Parathyroid adenoma (tissue), 2 donors: ENCODE results near the gene FEM1B.

Source experiments
- H2AFZ ChIP-seq: fragments of 300-600 bp; sonication (generic); one replicate; pipeline ENCODE4 v1.7.0; 2017; ENCODE audit warnings: antibody characterized with exemption, mild to moderate bottlenecking
- H3K27ac ChIP-seq: fragments of 300-600 bp; sonication (generic); one replicate; pipeline ENCODE4 v1.7.0; 2017
- H3K27me3 ChIP-seq: fragments of 300-600 bp; sonication (generic); one replicate; pipeline ENCODE4 v1.7.0; 2017; ENCODE audit warnings: low read length; ENCODE audit not compliant: control insufficient read depth, insufficient read depth
- H3K36me3 ChIP-seq: fragments of 300-600 bp; sonication (generic); one replicate; pipeline ENCODE4 v1.7.0; 2017; ENCODE audit warnings: low read length; ENCODE audit not compliant: control insufficient read depth, insufficient read depth
- H3K4me1 ChIP-seq: fragments of 300-600 bp; sonication (generic); one replicate; pipeline ENCODE4 v1.7.0; 2017; ENCODE audit warnings: control low read depth
- H3K4me2 ChIP-seq: fragments of 300-600 bp; sonication (generic); one replicate; pipeline ENCODE4 v1.7.0; 2017; ENCODE audit warnings: low read length
- H3K4me3 ChIP-seq: fragments of 300-600 bp; sonication (generic); one replicate; pipeline ENCODE4 v1.7.0; 2017; ENCODE audit warnings: low read depth, low read length
- H3K79me2 ChIP-seq: fragments of 300-600 bp; sonication (generic); one replicate; pipeline ENCODE4 v1.7.0; 2017; ENCODE audit warnings: control low read depth
- H3K9ac ChIP-seq: fragments of 300-600 bp; sonication (generic); one replicate; pipeline ENCODE4 v1.7.0; 2017; ENCODE audit warnings: mild to moderate bottlenecking
- H3K9me3 ChIP-seq: fragments of 300-600 bp; sonication (generic); one replicate; pipeline ENCODE4 v1.7.0; 2017; ENCODE audit warnings: low read length; ENCODE audit not compliant: control insufficient read depth
- TF ChIP-seq, protein P1 (sequence below): fragments of 300-600 bp; sonication (generic); IDR thresholded peaks from one replicate; pipeline ENCODE4 v1.7.0; 2017; ENCODE audit warnings: antibody characterized with exemption, mild to moderate bottlenecking
- donor health status: primary hyperparathyroidism.

Gene FEM1B

DNA sequence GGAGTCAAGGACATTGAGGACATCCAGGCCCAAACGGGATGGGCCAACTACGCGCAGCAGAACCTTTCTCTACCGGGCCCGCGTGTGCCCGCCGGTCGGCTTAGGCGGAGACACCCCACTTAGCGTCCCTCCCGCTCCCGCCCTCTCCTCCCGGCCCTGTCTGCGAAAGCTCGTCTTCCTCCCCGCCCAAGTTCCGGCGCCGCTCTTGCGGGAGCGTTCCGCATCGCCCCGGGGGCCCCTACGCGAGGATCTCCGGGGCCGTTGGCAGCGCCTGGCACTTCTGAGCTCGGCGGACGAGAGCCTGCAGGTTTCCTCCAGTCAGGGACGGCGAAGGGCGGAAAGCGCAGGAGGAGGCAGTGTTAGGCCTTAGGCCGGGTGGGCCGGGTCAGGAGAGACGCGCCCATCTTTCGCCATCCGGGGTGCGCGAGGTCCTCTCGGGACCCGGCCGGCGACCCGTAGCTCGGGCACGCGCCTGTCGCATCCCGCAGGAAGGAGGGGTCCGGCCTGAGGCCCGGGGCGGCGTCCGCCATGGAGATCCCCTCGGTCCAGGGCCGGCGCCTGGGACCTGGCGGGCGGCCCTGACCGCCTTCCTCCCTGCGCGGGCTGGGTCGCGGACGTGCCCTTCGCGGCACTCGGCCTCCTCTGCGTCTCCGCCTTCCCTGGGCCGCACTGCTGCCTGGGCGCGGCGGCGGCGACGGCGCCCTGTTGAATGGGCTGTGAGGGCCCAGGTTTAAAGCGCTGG lies at the start of gene FEM1B:
Gene FEM1B, plus strand, starts transcription at position 143 of the 742 bp plus-strand sequence. CDS start 673 bp downstream, outside the sequence.
- Histone ChIP-seq H3K4me3 (peak within 1 kb of the TSS; percentile 88), H3K4me1 (peaks cover 6% of the 10 kb centered on the region), H2AFZ (peak within 1 kb of the TSS; percentile 99), H3K4me2 (peak within 1 kb of the TSS; percentile 93), H3K79me2 (peaks cover 19% of the 10 kb centered on the region), H3K9me3 (no peaks in the 10 kb centered on the region), H3K9ac (peak within 1 kb of the TSS; percentile 88), H3K36me3 (no peaks in the 10 kb centered on the region), H3K27me3 (no peaks in the 10 kb centered on the region), H3K27ac (peak within 1 kb of the TSS; percentile 100)
- TF ChIP-seq, protein P1, sequence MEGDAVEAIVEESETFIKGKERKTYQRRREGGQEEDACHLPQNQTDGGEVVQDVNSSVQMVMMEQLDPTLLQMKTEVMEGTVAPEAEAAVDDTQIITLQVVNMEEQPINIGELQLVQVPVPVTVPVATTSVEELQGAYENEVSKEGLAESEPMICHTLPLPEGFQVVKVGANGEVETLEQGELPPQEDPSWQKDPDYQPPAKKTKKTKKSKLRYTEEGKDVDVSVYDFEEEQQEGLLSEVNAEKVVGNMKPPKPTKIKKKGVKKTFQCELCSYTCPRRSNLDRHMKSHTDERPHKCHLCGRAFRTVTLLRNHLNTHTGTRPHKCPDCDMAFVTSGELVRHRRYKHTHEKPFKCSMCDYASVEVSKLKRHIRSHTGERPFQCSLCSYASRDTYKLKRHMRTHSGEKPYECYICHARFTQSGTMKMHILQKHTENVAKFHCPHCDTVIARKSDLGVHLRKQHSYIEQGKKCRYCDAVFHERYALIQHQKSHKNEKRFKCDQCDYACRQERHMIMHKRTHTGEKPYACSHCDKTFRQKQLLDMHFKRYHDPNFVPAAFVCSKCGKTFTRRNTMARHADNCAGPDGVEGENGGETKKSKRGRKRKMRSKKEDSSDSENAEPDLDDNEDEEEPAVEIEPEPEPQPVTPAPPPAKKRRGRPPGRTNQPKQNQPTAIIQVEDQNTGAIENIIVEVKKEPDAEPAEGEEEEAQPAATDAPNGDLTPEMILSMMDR, result peak; percentile 39

DNA sequence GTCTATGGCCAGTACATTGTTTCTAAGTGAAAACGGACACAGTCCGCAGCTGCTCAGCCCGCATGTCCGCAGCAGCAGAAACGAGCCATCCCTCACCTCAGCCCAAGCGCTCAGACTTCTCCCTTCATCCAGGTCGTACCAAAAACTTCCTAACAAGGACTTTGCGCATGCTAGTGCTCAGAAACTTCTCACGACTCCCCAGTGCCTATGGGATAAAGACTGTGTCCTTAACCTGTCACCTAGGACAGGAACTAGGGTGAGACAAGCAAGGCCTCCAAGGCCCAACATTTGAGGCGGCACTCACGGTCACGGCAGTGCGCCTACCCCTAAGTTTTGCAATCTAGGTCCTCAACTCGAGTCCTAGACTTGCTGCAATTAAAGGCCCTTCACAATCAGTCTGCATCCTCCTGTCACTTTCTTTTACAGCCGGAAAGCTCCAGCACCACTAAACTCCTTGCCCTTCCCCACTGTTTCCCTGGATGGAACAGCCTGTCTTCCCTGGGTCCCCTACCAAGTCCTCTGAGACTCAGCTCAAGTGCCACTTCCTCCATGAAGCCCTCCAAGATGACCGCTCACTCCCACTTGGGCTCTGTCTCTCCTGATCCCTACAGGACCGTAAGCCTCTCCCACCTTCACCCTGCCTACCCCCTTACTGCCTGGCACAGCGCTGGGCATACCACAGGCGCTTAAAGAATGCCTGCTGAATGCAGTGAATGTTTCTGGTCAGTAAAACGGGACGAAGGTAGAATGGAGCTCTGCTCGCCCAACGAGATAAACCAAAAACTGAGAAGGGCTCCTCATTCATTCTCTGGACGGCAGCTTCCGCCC lies 49.2 kb upstream of the FEM1B start:
- H3K27ac ChIP-seq, result no peak overlapping the region
- TF ChIP-seq, protein P1, result no peak
- H2AFZ ChIP-seq, result peak overlapping the region; percentile 83
- H3K79me2 ChIP-seq, result no peaks in the 10 kb centered on the region
- no peaks in the 10 kb centered on the region for H3K9me3 ChIP-seq
- H3K4me3 ChIP-seq, result peak overlapping the region; percentile 73
- peak overlapping the region; percentile 96 for H3K4me2 ChIP-seq
- H3K9ac ChIP-seq, result no peak overlapping the region
- H3K4me1 ChIP-seq, result peaks cover 5% of the 10 kb centered on the region
- H3K36me3 ChIP-seq, result no peaks in the 10 kb centered on the region
- H3K27me3 ChIP-seq, result no peaks in the 10 kb centered on the region

DNA sequence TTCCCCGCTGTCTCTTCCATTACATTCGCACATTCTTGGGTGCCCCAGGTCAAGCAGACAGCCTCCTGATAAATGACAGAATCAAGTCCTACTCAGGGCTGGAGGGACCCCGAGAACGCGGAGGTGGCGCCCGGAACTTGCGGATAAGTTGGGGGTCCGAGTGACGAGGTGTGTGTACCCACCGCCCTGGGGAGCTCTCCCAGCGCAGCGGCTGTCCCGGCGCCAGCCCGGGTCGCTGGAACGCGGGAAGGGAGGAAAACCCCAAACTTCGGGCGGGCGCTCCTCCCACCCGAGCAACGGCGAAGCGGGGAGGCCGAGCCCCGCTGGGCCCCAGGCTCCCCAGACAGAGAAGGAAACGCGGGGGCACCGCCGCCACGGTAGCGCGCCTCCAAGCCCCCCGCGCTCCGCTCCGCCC lies 48.6 kb upstream of the FEM1B start:
- no peaks in the 10 kb centered on the region for H3K79me2 ChIP-seq
- no peaks in the 10 kb centered on the region for H3K36me3 ChIP-seq
- no peak overlapping the region for H3K9ac ChIP-seq

DNA sequence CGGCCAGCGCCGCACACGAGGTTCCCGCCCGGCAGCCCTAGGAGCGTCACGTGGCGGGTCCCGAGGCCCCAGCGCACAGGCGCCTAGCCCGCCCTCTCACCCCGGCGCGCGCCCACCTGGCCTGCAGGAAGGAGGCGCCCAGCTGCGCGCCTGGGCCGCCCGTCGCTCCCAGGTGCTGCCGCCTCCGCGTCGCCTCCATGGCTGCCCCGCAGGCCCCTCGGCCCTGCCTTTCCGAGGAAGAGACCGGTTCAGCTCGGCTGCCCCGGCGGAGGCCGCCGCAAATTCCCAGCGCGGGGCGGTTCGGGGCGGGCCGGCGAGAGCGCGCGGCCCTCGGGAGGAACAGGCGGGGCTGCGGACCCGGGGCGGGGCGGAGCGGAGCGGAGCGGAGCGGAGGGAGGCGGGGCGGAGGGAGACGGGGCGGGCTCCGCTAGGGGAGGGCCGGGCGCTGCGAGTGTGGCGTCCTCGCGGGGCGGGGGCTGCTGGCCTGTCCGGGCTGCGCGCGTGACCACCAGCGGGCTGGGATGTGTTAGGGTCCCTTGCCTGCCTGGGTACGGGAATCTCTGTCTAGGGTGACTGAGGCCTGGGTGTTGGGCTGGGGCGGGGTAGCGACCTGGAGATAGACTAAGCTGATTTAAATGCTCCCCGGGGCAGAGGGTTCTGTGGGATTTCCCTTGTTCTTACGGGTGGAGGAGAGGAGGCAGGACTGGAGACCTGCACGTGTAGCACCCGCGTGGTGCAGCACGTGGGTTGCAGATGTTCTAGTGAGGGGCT lies 48.0 kb upstream of the FEM1B start, which contains the start of gene CLN6:
Gene CLN6, minus strand, starts transcription at position 343 of the 771 bp plus-strand sequence. Its CDS starts 144 bp downstream, at position 199.
- H3K4me2 ChIP-seq, result peak within 1 kb of the TSS; percentile 96
- H3K27me3 ChIP-seq, result no peaks in the 10 kb centered on the region
- no peaks in the 10 kb centered on the region for H3K9me3 ChIP-seq
- peak within 1 kb of the TSS; percentile 83 for H2AFZ ChIP-seq
- TF ChIP-seq, protein P1, result no peak
- no peaks in the 10 kb centered on the region for H3K79me2 ChIP-seq
- no peak within 1 kb of the TSS for H3K9ac ChIP-seq
- peaks cover 5% of the 10 kb centered on the region for H3K4me1 ChIP-seq
- H3K36me3 ChIP-seq, result no peaks in the 10 kb centered on the region
- H3K27ac ChIP-seq, result no peak within 1 kb of the TSS
- H3K4me3 ChIP-seq, result peak within 1 kb of the TSS; percentile 73

More for the DNA sequence above, 48.6 kb upstream of the FEM1B start:
- Histone ChIP-seq H3K27me3 (no peaks in the 10 kb centered on the region), H2AFZ (peak overlapping the region; percentile 83), H3K4me1 (peaks cover 5% of the 10 kb centered on the region), H3K9me3 (no peaks in the 10 kb centered on the region), H3K4me3 (peak overlapping the region; percentile 73), H3K27ac (no peak overlapping the region), H3K4me2 (peak overlapping the region; percentile 96)
- TF ChIP-seq, protein P1, result no peak
